ENCODE data around the gene NTN4. TPM values are rescaled to one million over a fixed set of nuclear protein-coding genes. Genes with fewer than 3 reads are reported as not detected.
"Not testable (repeated sequence)": the region's sequence is repeated elsewhere in the genome, so short reads cannot be mapped to it uniquely, and the experiment has no call there.

Gene NTN4
- total and polyA plus RNA-seq, 10 of the 15 experiments (the other 5 are each of a cell fraction or from before 2014, with no cell fraction given): 0.15 TPM; not detected in 9

- peak in 1 of 3 experiments; percentile 17; a peak in 1 of 6 replicates for TF ChIP-seq CTCF (IDR thresholded peaks at IDR 0.05 in 2 of 3, conservative IDR thresholded peaks at IDR 0.05 in 1 of 3; ENCODE audit: control insufficient read depth in 2 of 3, extremely low read depth in 1 of 3, insufficient read depth in 1 of 3, low read depth in 3 of 3, low read length in 3 of 3)
Observed at GRCh38 chr12:95820096-95820703, 29.6 kb upstream of the NTN4 start (continued).

DNA sequence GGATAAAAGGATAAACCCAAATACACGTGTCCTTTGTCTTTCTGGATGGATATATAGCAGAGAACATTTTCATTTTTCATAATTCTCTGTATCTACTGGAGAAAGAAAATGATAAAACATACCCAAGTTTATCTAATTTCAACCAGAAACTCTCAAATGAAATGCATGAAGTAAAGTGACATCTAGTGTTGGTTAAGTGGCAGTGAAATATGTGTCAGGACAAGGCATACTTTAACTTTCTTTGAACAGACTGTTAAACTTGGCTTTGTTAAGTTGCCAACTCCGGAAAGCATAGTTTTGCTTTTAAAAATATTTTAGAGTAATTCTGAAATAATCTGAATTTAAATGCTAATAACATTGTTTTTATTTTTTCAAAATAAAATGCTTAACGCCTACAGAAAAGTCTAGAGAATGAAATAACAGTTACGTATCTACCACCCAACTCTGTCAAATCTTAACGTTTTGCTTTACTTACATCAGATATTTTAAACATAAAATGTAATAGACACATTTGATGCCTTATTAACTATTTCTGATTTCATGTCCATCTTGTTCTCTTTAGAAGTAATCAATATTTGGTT is 25.2 kb upstream of the NTN4 start:
- intact Hi-C loops (cut with micrococcal nuclease; ENCODE audit: unreplicated experiment) (loop anchor here (1.0 to 5.0 kb wide), 2 partner anchors 192 to 283 kb away; no protein-coding TSS in a partner anchor), in situ Hi-C loops (cut with MboI) (loop anchor here (10.0 kb wide), 1 partner anchor 191 kb away; no protein-coding TSS in a partner anchor)
- Histone ChIP-seq H4K20me1 (ENCODE audit: control insufficient read depth, insufficient read depth) (no peaks in the 10 kb centered on the region), H3K4me1 (ENCODE audit: control insufficient read depth, insufficient read depth, low read length) (no peaks in the 10 kb centered on the region), H3K9ac (ENCODE audit: control insufficient read depth, insufficient read depth, low read length) (no peak overlapping the region), H2AFZ (ENCODE audit: control insufficient read depth, low read depth, low read length) (no peak overlapping the region), H3K4me3 (no peak overlapping the region), H3K36me3 (ENCODE audit: control insufficient read depth in 2 of 2, insufficient read depth in 2 of 2, low read length in 1 of 2) (no peaks in the 10 kb centered on the region), H3K27me3 (replicated peaks in 1 of 2; ENCODE audit: control insufficient read depth in 2 of 2, insufficient read depth in 2 of 2, low read length in 1 of 2) (peaks cover 0 to 2% of the 10 kb centered on the region in 2 experiments; a peak in 3 of 4 replicates), H3K27ac (ENCODE audit: control insufficient read depth, insufficient read depth) (no peak overlapping the region), H3K4me2 (ENCODE audit: control insufficient read depth, insufficient read depth) (no peak overlapping the region), H3K9me3 (replicated peaks; ENCODE audit: control insufficient read depth, insufficient read depth, low read length) (no peaks in the 10 kb centered on the region), H3K79me2 (ENCODE audit: control insufficient read depth, insufficient read depth, low read length) (no peaks in the 10 kb centered on the region)
- SMC1A ChIA-PET (ENCODE audit: uncharacterized antibody, unreplicated experiment): no interaction called here
- ATAC-seq (peak; percentile 56), FAIRE-seq (peak; percentile 97), DNase-seq (ENCODE audit: low read depth, low spot score) (no peak)
- RAD21 ChIA-PET (ENCODE audit: unreplicated experiment): interaction anchor here (0.7 to 1.5 kb wide), 2 partner anchors 193 to 281 kb away, joined by 3 read pairs; no protein-coding TSS in a partner anchor
- POLR2A ChIA-PET: no interaction called here
- 29% methylated on average over 5 of the region's 5 CpGs for WGBS (ENCODE audit: insufficient coverage, insufficient replicate concordance, low lambda C conversion rate, missing lambda C conversion rate)
- TF ChIP-seq RAD21 (IDR thresholded peaks at IDR 0.05; ENCODE audit: insufficient read depth, low read depth, low read length) (peak; percentile 83), SMC3 (IDR thresholded peaks at IDR 0.05; ENCODE audit: borderline replicate concordance, low read length) (peak; percentile 75), CTCF (IDR thresholded peaks at IDR 0.05 in 2 of 3, conservative IDR thresholded peaks at IDR 0.05 in 1 of 3; ENCODE audit: control insufficient read depth in 2 of 3, extremely low read depth in 1 of 3, insufficient read depth in 1 of 3, low read depth in 3 of 3, low read length in 3 of 3) (peak; percentile 44 to 63 (median 59); a peak in 5 of 6 replicates)
- TF ChIP-seq, protein P1, sequence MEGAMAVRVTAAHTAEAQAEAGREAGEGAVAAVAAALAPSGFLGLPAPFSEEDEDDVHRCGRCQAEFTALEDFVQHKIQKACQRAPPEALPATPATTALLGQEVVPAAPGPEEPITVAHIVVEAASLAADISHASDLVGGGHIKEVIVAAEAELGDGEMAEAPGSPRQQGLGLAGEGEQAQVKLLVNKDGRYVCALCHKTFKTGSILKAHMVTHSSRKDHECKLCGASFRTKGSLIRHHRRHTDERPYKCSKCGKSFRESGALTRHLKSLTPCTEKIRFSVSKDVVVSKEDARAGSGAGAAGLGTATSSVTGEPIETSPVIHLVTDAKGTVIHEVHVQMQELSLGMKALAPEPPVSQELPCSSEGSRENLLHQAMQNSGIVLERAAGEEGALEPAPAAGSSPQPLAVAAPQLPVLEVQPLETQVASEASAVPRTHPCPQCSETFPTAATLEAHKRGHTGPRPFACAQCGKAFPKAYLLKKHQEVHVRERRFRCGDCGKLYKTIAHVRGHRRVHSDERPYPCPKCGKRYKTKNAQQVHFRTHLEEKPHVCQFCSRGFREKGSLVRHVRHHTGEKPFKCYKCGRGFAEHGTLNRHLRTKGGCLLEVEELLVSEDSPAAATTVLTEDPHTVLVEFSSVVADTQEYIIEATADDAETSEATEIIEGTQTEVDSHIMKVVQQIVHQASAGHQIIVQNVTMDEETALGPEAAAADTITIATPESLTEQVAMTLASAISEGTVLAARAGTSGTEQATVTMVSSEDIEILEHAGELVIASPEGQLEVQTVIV (IDR thresholded peaks at IDR 0.05; ENCODE audit: borderline replicate concordance, partially characterized antibody): no peak
- CTCF ChIA-PET: interaction anchor here (0.7 to 1.4 kb wide), 6 partner anchors 183 to 281 kb away, joined by 3 to 7 read pairs (median 4); no protein-coding TSS in a partner anchor
- no TSS peak for BruUV-seq (replicated peaks)

GRCh38 chr12:95812155-95812554 is 21.6 kb upstream of the NTN4 start:
- H4K20me1 ChIP-seq (ENCODE audit: control insufficient read depth, insufficient read depth); POLR2A ChIA-PET; H3K4me3 ChIP-seq; H3K27ac ChIP-seq (ENCODE audit: control insufficient read depth, insufficient read depth); H3K79me2 ChIP-seq (ENCODE audit: control insufficient read depth, insufficient read depth, low read length); H3K4me1 ChIP-seq (ENCODE audit: control insufficient read depth, insufficient read depth, low read length); intact Hi-C loops (cut with micrococcal nuclease; ENCODE audit: unreplicated experiment); FAIRE-seq; ATAC-seq; BruUV-seq (replicated peaks); H3K36me3 ChIP-seq (ENCODE audit: control insufficient read depth in 2 of 2, insufficient read depth in 2 of 2, low read length in 1 of 2); H2AFZ ChIP-seq (ENCODE audit: control insufficient read depth, low read depth, low read length); H3K4me2 ChIP-seq (ENCODE audit: control insufficient read depth, insufficient read depth); RAD21 ChIA-PET (ENCODE audit: unreplicated experiment); H3K9me3 ChIP-seq (replicated peaks; ENCODE audit: control insufficient read depth, insufficient read depth, low read length); H3K9ac ChIP-seq (ENCODE audit: control insufficient read depth, insufficient read depth, low read length); DNase-seq (ENCODE audit: low read depth, low spot score); H3K27me3 ChIP-seq (replicated peaks in 1 of 2; ENCODE audit: control insufficient read depth in 2 of 2, insufficient read depth in 2 of 2, low read length in 1 of 2): not testable (repeated sequence)
- SMC1A ChIA-PET (ENCODE audit: uncharacterized antibody, unreplicated experiment): interaction anchor here (1.4 kb wide), 1 partner anchor 12 kb away, joined by 4 read pairs; no protein-coding TSS in a partner anchor
- in situ Hi-C loops (cut with MboI): loop anchor here (10.0 kb wide), 1 partner anchor 187 kb away; no protein-coding TSS in a partner anchor
- WGBS (ENCODE audit: insufficient coverage, insufficient replicate concordance, low lambda C conversion rate, missing lambda C conversion rate): 77% methylated on average over 4 of the region's 4 CpGs
- CTCF ChIA-PET: interaction anchor here (1.3 kb wide), 1 partner anchor 176 kb away, joined by 3 read pairs; no protein-coding TSS in a partner anchor
